ENCODE measurements around the gene TTBK2. TPM values are rescaled to one million over a fixed set of nuclear protein-coding genes. Genes with fewer than 3 reads are reported as not detected.

TTBK2 gene
- total and polyA plus RNA-seq, 4 donors = 1.0 to 6.4 (median 4.3) TPM

DNA sequence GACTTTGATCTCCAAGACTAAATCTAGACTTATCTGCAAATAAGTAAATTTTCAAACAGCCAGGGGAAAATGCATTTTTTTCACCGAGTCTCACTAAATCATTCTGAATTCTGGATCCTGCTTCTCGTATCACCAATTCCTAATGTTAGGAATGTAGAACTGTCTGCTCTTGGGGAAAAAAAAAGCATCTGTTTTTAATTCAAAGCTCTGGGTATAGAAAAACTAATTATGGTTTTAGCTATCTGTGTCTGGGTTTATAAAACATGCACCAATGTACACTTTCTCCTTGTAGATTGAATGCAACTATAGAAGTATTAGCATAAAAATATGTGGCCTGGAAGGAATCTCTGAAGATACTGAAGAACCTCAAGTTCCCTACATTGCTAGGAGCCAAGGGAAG lies 178.9 kb downstream of the TTBK2 start:
- no peak for TF ChIP-seq FOXA1 (IDR thresholded peaks at IDR 0.05)
- TF ChIP-seq, protein P1, sequence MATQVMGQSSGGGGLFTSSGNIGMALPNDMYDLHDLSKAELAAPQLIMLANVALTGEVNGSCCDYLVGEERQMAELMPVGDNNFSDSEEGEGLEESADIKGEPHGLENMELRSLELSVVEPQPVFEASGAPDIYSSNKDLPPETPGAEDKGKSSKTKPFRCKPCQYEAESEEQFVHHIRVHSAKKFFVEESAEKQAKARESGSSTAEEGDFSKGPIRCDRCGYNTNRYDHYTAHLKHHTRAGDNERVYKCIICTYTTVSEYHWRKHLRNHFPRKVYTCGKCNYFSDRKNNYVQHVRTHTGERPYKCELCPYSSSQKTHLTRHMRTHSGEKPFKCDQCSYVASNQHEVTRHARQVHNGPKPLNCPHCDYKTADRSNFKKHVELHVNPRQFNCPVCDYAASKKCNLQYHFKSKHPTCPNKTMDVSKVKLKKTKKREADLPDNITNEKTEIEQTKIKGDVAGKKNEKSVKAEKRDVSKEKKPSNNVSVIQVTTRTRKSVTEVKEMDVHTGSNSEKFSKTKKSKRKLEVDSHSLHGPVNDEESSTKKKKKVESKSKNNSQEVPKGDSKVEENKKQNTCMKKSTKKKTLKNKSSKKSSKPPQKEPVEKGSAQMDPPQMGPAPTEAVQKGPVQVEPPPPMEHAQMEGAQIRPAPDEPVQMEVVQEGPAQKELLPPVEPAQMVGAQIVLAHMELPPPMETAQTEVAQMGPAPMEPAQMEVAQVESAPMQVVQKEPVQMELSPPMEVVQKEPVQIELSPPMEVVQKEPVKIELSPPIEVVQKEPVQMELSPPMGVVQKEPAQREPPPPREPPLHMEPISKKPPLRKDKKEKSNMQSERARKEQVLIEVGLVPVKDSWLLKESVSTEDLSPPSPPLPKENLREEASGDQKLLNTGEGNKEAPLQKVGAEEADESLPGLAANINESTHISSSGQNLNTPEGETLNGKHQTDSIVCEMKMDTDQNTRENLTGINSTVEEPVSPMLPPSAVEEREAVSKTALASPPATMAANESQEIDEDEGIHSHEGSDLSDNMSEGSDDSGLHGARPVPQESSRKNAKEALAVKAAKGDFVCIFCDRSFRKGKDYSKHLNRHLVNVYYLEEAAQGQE (IDR thresholded peaks at IDR 0.05) = no peak
- no peak for TF ChIP-seq RAD21 (IDR thresholded peaks at IDR 0.05)
- TF ChIP-seq, protein P2, sequence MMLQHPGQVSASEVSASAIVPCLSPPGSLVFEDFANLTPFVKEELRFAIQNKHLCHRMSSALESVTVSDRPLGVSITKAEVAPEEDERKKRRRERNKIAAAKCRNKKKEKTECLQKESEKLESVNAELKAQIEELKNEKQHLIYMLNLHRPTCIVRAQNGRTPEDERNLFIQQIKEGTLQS (IDR thresholded peaks at IDR 0.05) = no peak
- no peak for TF ChIP-seq EGR1 (IDR thresholded peaks at IDR 0.05; ENCODE audit: low read depth in 2 of 2)
- TF ChIP-seq JUND (IDR thresholded peaks at IDR 0.05) = no peak
- no peak for TF ChIP-seq RXRA (IDR thresholded peaks at IDR 0.05)
- TF ChIP-seq GABPA (IDR thresholded peaks at IDR 0.05 in 1 of 2, conservative IDR thresholded peaks at IDR 0.05 in 1 of 2) = no peak
- TF ChIP-seq, protein P3, sequence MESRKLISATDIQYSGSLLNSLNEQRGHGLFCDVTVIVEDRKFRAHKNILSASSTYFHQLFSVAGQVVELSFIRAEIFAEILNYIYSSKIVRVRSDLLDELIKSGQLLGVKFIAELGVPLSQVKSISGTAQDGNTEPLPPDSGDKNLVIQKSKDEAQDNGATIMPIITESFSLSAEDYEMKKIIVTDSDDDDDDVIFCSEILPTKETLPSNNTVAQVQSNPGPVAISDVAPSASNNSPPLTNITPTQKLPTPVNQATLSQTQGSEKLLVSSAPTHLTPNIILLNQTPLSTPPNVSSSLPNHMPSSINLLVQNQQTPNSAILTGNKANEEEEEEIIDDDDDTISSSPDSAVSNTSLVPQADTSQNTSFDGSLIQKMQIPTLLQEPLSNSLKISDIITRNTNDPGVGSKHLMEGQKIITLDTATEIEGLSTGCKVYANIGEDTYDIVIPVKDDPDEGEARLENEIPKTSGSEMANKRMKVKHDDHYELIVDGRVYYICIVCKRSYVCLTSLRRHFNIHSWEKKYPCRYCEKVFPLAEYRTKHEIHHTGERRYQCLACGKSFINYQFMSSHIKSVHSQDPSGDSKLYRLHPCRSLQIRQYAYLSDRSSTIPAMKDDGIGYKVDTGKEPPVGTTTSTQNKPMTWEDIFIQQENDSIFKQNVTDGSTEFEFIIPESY (IDR thresholded peaks at IDR 0.05) = no peak
- Histone ChIP-seq H3K4me1 (ENCODE audit: control insufficient read depth in 4 of 4, insufficient read depth in 4 of 4, low read length in 3 of 4) (peaks cover 0 to 17% (median 15%) of the 10 kb centered on the region in 4 donors), H3K4me3 (ENCODE audit: low read depth in 1 of 3, low read length in 3 of 3) (no peak overlapping the region), H3K36me3 (ENCODE audit: control insufficient read depth in 4 of 4, insufficient read depth in 3 of 4, low read depth in 1 of 4, low read length in 3 of 4) (no peaks in the 10 kb centered on the region), H3K9ac (ENCODE audit: low read depth in 1 of 2, low read length in 2 of 2) (no peak overlapping the region), H3K27me3 (ENCODE audit: control insufficient read depth in 4 of 4, insufficient read depth in 4 of 4, low read length in 3 of 4) (no peaks in the 10 kb centered on the region), H3K9me3 (ENCODE audit: control insufficient read depth in 4 of 4, low read length in 3 of 4) (no peaks in the 10 kb centered on the region), H3K27ac (ENCODE audit: low read depth in 1 of 2, low read length in 2 of 2) (no peak overlapping the region)
- DNase-seq (ENCODE audit: low spot score) = no peak
- 94% methylated on average over 2 of the region's 2 CpGs for WGBS

DNA sequence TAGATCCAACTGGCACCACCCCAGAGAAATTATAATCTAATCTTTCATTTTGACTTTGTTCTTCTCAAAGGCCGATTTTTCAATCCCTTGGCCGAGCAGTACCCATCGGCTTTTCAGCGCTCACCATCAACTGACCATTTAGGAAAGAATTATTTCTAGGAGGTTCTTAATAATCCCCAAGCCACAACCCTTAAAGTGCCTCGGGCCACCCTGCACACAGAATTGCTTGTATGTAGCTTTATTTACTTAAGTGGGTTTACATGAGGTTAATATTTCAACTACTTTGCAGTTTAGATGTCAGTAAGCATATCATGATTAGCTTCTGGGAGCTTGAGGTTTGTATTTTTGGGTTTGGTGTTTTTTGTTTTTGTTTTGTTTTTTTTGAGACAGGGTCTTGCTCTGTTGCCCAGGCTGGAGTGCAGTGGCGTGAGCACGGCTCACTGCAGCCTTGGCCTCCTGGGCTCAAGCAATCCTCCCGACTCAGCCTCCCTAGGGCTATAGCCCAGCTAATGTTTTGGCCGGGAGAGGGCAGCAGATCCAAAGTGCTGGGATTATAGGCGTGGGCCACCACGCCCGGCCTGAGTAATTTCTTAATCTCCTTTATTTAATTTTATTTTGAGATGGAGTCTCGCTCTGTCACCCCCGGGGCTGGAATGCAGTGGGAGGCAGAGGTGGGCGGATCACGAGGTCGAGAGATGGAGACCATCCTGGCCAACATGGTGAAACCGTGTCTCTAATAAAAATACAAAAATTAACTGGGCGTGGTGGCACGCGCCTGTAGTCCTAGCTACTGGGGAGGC lies 182.8 kb downstream of the TTBK2 start:
- Histone ChIP-seq H3K27ac (ENCODE audit: low read depth in 1 of 2, low read length in 2 of 2) (peak overlapping the region; percentile 81 to 85), H3K36me3 (ENCODE audit: control insufficient read depth in 4 of 4, insufficient read depth in 3 of 4, low read depth in 1 of 4, low read length in 3 of 4) (peaks cover 2 to 21% (median 12%) of the 10 kb centered on the region in 4 donors), H3K27me3 (ENCODE audit: control insufficient read depth in 4 of 4, insufficient read depth in 4 of 4, low read length in 3 of 4) (no peaks in the 10 kb centered on the region), H3K9me3 (ENCODE audit: control insufficient read depth in 4 of 4, low read length in 3 of 4) (no peaks in the 10 kb centered on the region), H3K9ac (ENCODE audit: low read depth in 1 of 2, low read length in 2 of 2) (peak overlapping the region; percentile 41 to 92), H3K4me1 (ENCODE audit: control insufficient read depth in 4 of 4, insufficient read depth in 4 of 4, low read length in 3 of 4) (peaks cover 3 to 21% (median 16%) of the 10 kb centered on the region in 4 donors), H3K4me3 (ENCODE audit: low read depth in 1 of 3, low read length in 3 of 3) (peak overlapping the region; percentile 43 to 93 (median 49))
- no peak for DNase-seq (ENCODE audit: low spot score)
- WGBS = 82% methylated on average over 21 of the region's 21 CpGs
- TF ChIP-seq, protein P4, sequence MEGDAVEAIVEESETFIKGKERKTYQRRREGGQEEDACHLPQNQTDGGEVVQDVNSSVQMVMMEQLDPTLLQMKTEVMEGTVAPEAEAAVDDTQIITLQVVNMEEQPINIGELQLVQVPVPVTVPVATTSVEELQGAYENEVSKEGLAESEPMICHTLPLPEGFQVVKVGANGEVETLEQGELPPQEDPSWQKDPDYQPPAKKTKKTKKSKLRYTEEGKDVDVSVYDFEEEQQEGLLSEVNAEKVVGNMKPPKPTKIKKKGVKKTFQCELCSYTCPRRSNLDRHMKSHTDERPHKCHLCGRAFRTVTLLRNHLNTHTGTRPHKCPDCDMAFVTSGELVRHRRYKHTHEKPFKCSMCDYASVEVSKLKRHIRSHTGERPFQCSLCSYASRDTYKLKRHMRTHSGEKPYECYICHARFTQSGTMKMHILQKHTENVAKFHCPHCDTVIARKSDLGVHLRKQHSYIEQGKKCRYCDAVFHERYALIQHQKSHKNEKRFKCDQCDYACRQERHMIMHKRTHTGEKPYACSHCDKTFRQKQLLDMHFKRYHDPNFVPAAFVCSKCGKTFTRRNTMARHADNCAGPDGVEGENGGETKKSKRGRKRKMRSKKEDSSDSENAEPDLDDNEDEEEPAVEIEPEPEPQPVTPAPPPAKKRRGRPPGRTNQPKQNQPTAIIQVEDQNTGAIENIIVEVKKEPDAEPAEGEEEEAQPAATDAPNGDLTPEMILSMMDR (IDR thresholded peaks at IDR 0.05; ENCODE audit: low read depth, low read length, missing input control) = no peak
- TF ChIP-seq GABPA (IDR thresholded peaks at IDR 0.05 in 1 of 2, conservative IDR thresholded peaks at IDR 0.05 in 1 of 2) = no peak
- TF ChIP-seq, protein P1 (IDR thresholded peaks at IDR 0.05) = no peak
- no peak for TF ChIP-seq FOXA1 (IDR thresholded peaks at IDR 0.05)
- no peak for TF ChIP-seq TAF1 (conservative IDR thresholded peaks at IDR 0.05)
- no peak for TF ChIP-seq YY1 (IDR thresholded peaks at IDR 0.05)
- TF ChIP-seq FOXA2 (IDR thresholded peaks at IDR 0.05) = no peak
- TF ChIP-seq RAD21 (IDR thresholded peaks at IDR 0.05) = no peak
- TF ChIP-seq RXRA (IDR thresholded peaks at IDR 0.05) = no peak
- no peak for TF ChIP-seq NR2F2 (IDR thresholded peaks at IDR 0.05)
- no peak for TF ChIP-seq SP1 (IDR thresholded peaks at IDR 0.05)
- no peak for TF ChIP-seq HNF4G (IDR thresholded peaks at IDR 0.05)
- TF ChIP-seq, protein P2 (IDR thresholded peaks at IDR 0.05) = no peak
- TF ChIP-seq, protein P3 (IDR thresholded peaks at IDR 0.05) = no peak

All from liver (tissue), 9 donors.